IMR-90 (cell line): ENCODE results near the gene PTPRG.

Experiments used
- BHLHE40 ChIP-seq: fragments of 150-350 bp; IDR thresholded peaks from 2 replicates; pipeline ENCODE4 v1.6.1; 2016; ENCODE audit warnings: mild to moderate bottlenecking, low read depth, low read length
- CEBPB ChIP-seq: IDR thresholded peaks from 2 replicates; pipeline ENCODE4 v1.6.1; 2012; ENCODE audit warnings: low read depth, low read length, improper control_type of control experiment
- FOS ChIP-seq: fragments of 150-350 bp; IDR thresholded peaks from 2 replicates; pipeline ENCODE4 v1.6.1; 2016; ENCODE audit warnings: low read depth, low read length
- MAFK ChIP-seq: IDR thresholded peaks from 2 replicates; pipeline ENCODE4 v1.6.1; 2012; ENCODE audit warnings: low read depth, low read length, improper control_type of control experiment
- MAZ ChIP-seq: IDR thresholded peaks from 2 replicates; pipeline ENCODE4 v1.6.1; 2012; ENCODE audit warnings: low read depth, mild to moderate bottlenecking, low read length, improper control_type of control experiment, moderate library complexity, borderline replicate concordance
- POLR2A ChIP-seq: IDR thresholded peaks from 2 replicates; pipeline ENCODE4 v1.6.1; 2012; ENCODE audit warnings: mild to moderate bottlenecking, low read depth, low read length
- RAD21 ChIP-seq: IDR thresholded peaks from 2 replicates; pipeline ENCODE4 v1.6.1; 2012; ENCODE audit warnings: low read length, improper control_type of control experiment
- RCOR1 ChIP-seq: IDR thresholded peaks from 2 replicates; pipeline ENCODE4 v1.6.1; 2012; ENCODE audit warnings: mild to moderate bottlenecking, low read length, improper control_type of control experiment; ENCODE audit not compliant: insufficient replicate concordance
- RFX5 ChIP-seq: IDR thresholded peaks from 2 replicates; pipeline ENCODE4 v1.8.0; 2012; ENCODE audit warnings: low read depth, mild to moderate bottlenecking, low read length, moderate library complexity
- TF ChIP-seq, protein P1 (sequence below): conservative IDR thresholded peaks from 2 replicates; pipeline ENCODE4 v1.5.1; 2012; ENCODE audit warnings: mild to moderate bottlenecking, low read depth, low read length, improper control_type of control experiment
- TF ChIP-seq, protein P2 (sequence below): fragments of 150-350 bp; IDR thresholded peaks from 2 replicates; pipeline ENCODE4 v1.6.1; 2016; ENCODE audit warnings: low read depth, mild to moderate bottlenecking, low read length, moderate library complexity, borderline replicate concordance
- TF ChIP-seq, protein P3 (sequence below): fragments of 150-350 bp; IDR thresholded peaks from 2 replicates; pipeline ENCODE4 v1.6.1; 2017; ENCODE audit warnings: mild to moderate bottlenecking, antibody characterized with exemption, low read length, low read depth

DNA sequence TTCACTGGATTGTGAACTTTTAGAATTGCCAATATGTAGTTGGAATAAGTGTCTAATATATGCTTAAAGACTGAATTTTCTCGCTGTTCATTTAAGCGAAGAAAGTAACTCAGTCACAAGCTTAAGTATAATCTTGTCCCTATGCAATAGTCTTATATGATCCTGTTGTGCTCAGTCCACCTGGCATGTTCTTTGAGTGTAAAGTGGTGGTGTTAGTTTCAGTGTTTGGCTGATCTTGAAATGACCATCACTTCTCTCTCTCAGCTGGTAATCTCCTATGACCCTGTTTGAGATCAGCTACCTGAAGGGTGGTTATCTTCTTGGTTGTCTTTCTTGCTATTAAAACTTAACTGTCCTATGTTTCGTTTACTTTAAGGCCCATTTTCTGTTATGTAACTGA is 197.5 kb downstream of the PTPRG start:
- TF ChIP-seq, protein P1, sequence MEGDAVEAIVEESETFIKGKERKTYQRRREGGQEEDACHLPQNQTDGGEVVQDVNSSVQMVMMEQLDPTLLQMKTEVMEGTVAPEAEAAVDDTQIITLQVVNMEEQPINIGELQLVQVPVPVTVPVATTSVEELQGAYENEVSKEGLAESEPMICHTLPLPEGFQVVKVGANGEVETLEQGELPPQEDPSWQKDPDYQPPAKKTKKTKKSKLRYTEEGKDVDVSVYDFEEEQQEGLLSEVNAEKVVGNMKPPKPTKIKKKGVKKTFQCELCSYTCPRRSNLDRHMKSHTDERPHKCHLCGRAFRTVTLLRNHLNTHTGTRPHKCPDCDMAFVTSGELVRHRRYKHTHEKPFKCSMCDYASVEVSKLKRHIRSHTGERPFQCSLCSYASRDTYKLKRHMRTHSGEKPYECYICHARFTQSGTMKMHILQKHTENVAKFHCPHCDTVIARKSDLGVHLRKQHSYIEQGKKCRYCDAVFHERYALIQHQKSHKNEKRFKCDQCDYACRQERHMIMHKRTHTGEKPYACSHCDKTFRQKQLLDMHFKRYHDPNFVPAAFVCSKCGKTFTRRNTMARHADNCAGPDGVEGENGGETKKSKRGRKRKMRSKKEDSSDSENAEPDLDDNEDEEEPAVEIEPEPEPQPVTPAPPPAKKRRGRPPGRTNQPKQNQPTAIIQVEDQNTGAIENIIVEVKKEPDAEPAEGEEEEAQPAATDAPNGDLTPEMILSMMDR = no peak
- TF ChIP-seq FOS (no peak), CEBPB (no peak), RCOR1 (no peak), BHLHE40 (no peak), POLR2A (no peak), RFX5 (no peak), MAFK (no peak), RAD21 (no peak), MAZ (no peak)
- TF ChIP-seq, protein P2, sequence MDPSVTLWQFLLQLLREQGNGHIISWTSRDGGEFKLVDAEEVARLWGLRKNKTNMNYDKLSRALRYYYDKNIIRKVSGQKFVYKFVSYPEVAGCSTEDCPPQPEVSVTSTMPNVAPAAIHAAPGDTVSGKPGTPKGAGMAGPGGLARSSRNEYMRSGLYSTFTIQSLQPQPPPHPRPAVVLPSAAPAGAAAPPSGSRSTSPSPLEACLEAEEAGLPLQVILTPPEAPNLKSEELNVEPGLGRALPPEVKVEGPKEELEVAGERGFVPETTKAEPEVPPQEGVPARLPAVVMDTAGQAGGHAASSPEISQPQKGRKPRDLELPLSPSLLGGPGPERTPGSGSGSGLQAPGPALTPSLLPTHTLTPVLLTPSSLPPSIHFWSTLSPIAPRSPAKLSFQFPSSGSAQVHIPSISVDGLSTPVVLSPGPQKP = no peak
- TF ChIP-seq, protein P3, sequence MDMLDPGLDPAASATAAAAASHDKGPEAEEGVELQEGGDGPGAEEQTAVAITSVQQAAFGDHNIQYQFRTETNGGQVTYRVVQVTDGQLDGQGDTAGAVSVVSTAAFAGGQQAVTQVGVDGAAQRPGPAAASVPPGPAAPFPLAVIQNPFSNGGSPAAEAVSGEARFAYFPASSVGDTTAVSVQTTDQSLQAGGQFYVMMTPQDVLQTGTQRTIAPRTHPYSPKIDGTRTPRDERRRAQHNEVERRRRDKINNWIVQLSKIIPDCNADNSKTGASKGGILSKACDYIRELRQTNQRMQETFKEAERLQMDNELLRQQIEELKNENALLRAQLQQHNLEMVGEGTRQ = no peak
